NT2/D1 (cell line): ENCODE measurements around the gene ALDH1B1.

Source experiments
- DNase-seq: peaks from one replicate; pipeline ENCODE4 v3.0.0-alpha.2; 2011; ENCODE audit warnings: low read depth, low spot score
- H3K27me3 ChIP-seq: 2 replicates; pipeline ENCODE4 v1.6.0; 2011; ENCODE audit warnings: mild to moderate bottlenecking; ENCODE audit not compliant: insufficient read length, insufficient read depth
- H3K36me3 ChIP-seq: 2 replicates; pipeline ENCODE4 v1.6.1; 2011; ENCODE audit warnings: mild to moderate bottlenecking, low read length, mixed read lengths; ENCODE audit not compliant: insufficient read depth, insufficient read length
- H3K4me1 ChIP-seq: 2 replicates; pipeline ENCODE4 v1.5.1; 2011; ENCODE audit not compliant: insufficient read depth, insufficient read length
- H3K4me3 ChIP-seq: 2 replicates; pipeline ENCODE4 v1.5.1; 2011; ENCODE audit warnings: low read depth; ENCODE audit not compliant: insufficient read length
- H3K9ac ChIP-seq: 2 replicates; pipeline ENCODE4 v1.6.0; 2011; ENCODE audit warnings: low read depth; ENCODE audit not compliant: insufficient read length
- H3K9me3 ChIP-seq: 2 replicates; pipeline ENCODE4 v1.5.1; 2011; ENCODE audit warnings: mild to moderate bottlenecking, low read length; ENCODE audit not compliant: insufficient read depth
- SUZ12 ChIP-seq: IDR thresholded peaks from 2 replicates; pipeline ENCODE4 v1.6.1; 2011; ENCODE audit not compliant: insufficient read length, insufficient read depth; ENCODE audit errors: extremely low read depth
- YY1 ChIP-seq: IDR thresholded peaks from 2 replicates; pipeline ENCODE4 v1.6.1; 2011; ENCODE audit not compliant: insufficient read length, insufficient read depth
- ZNF274 ChIP-seq: IDR thresholded peaks from 2 replicates; pipeline ENCODE4 v1.6.1; 2011; ENCODE audit warnings: mild to moderate bottlenecking, low read depth, low read length

ALDH1B1 gene

GRCh38 chr9:38445154-38446043 lies 52.9 kb downstream of the ALDH1B1 start:
- H3K27me3 ChIP-seq: no peaks in the 10 kb centered on the region
- H3K4me3 ChIP-seq: no peak overlapping the region
- H3K9me3 ChIP-seq: peaks cover under 1% of the 10 kb centered on the region; the same call in 1 of the 2 replicates
- DNase-seq: no peak
- H3K4me1 ChIP-seq: no peaks in the 10 kb centered on the region
- no peak for TF ChIP-seq YY1
- TF ChIP-seq SUZ12: no peak
- TF ChIP-seq ZNF274: no peak
- no peak overlapping the region for H3K9ac ChIP-seq
- no peaks in the 10 kb centered on the region for H3K36me3 ChIP-seq

- no peak overlapping the region for H3K9ac ChIP-seq
- no peaks in the 10 kb centered on the region for H3K4me1 ChIP-seq
- no peaks in the 10 kb centered on the region for H3K36me3 ChIP-seq
- no peak for TF ChIP-seq YY1
- TF ChIP-seq SUZ12: no peak
- no peak for TF ChIP-seq ZNF274
- H3K9me3 ChIP-seq: peaks cover 18% of the 10 kb centered on the region
- no peak overlapping the region for H3K4me3 ChIP-seq
- H3K27me3 ChIP-seq: no peaks in the 10 kb centered on the region
- DNase-seq: no peak
Measured at GRCh38 chr9:38447703-38448102, 55.2 kb downstream of the ALDH1B1 start.
